IPS-20b (cell line): ENCODE data around the gene YIPF1.
A peak's percentile ranks its signal among the peaks of the same experiment; 100 is the strongest.
"Not testable (repeated sequence)": the region's sequence is repeated elsewhere in the genome, so short reads cannot be mapped to it uniquely, and the experiment has no call there.

Experiments used
- H3K27ac ChIP-seq: one replicate; pipeline ENCODE4 v1.5.1; 2013; ENCODE audit warnings: low read length
- H3K27me3 ChIP-seq: 2 replicates; pipeline ENCODE4 v1.6.1; 2013; ENCODE audit warnings: mild to moderate bottlenecking, low read length, inconsistent platforms; ENCODE audit not compliant: insufficient read depth
- H3K36me3 ChIP-seq: 2 replicates; pipeline ENCODE4 v1.6.1; 2013; ENCODE audit warnings: low read depth, mild to moderate bottlenecking, inconsistent platforms, low read length, moderate library complexity; ENCODE audit not compliant: insufficient read depth
- H3K4me1 ChIP-seq: 2 replicates; pipeline ENCODE4 v1.6.1; 2013; ENCODE audit warnings: mild to moderate bottlenecking, control low read depth, inconsistent platforms, low read length, moderate library complexity; ENCODE audit not compliant: insufficient read depth
- H3K4me3 ChIP-seq: 2 replicates; pipeline ENCODE4 v1.5.1; 2013; ENCODE audit warnings: mild to moderate bottlenecking, low read length, inconsistent platforms
- H3K9ac ChIP-seq: 2 replicates; pipeline ENCODE4 v1.6.1; 2013; ENCODE audit warnings: low read depth, mild to moderate bottlenecking, inconsistent platforms, low read length, moderate library complexity
- H3K9me3 ChIP-seq: 2 replicates; pipeline ENCODE4 v1.6.1; 2013; ENCODE audit warnings: mild to moderate bottlenecking, low read depth, low read length, inconsistent platforms; ENCODE audit not compliant: insufficient read depth

YIPF1 gene

GRCh38 chr1:53837646-53837923 is 52.0 kb downstream of the YIPF1 start:
- Histone ChIP-seq H3K27ac (peak overlapping the region; percentile 84), H3K4me1 (peaks cover 3% of the 10 kb centered on the region; the same call in 1 of the 2 replicates), H3K9ac (peak overlapping the region; percentile 98), H3K27me3 (no peaks in the 10 kb centered on the region), H3K36me3 (peaks cover 11% of the 10 kb centered on the region; the same call in 1 of the 2 replicates), H3K9me3 (peaks cover 4% of the 10 kb centered on the region; the same call in 1 of the 2 replicates), H3K4me3 (peak overlapping the region; percentile 89)

DNA sequence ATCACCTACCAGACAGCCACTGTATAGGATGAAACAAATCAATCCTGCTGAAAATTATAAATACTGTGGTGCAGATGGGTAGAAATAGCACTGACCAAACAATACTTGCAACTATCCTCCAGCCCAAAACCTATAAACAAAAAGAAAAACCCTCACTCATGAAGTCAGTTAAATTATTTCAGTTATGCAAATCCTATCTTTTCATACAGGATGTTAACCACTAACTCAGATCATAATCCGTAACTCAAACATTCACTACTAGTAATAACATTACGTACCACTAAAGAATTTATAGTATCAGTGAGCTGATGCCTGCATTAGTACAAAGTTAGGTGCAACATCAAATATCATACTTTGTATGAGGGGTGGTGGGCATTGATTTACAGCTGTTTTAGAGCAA is 54.1 kb downstream of the YIPF1 start:
- no peak overlapping the region for H3K4me3 ChIP-seq
- no peak overlapping the region for H3K9ac ChIP-seq
- no peak overlapping the region for H3K27ac ChIP-seq
- peaks cover 3% of the 10 kb centered on the region; the same call in 1 of the 2 replicates for H3K4me1 ChIP-seq
- peaks cover 24% of the 10 kb centered on the region; the same call in 1 of the 2 replicates for H3K36me3 ChIP-seq
- no peaks in the 10 kb centered on the region for H3K27me3 ChIP-seq
- H3K9me3 ChIP-seq = no peaks in the 10 kb centered on the region

DNA sequence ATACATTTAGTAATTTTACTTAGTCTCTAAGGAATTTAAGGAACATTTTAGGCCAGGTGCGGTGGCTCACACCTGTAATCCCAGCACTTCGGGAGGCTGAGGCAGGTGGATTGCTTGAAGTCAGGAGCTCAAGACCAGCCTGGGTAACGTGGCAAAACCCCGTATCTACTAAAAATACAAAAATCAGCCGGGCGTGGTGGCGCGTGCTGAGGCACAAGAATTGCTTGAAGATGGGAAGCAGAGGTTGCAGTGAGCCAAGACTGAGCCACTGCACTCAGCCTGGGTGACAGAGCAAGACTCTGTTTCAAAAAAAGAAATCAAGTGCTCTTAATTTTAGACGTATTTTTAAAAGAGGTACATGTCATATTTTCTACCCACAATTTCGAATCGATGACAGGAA is 54.8 kb downstream of the YIPF1 start:
- Histone ChIP-seq H3K27me3 (no peaks in the 10 kb centered on the region), H3K4me3 (no peak overlapping the region), H3K36me3 (peaks cover 28% of the 10 kb centered on the region; the same call in 1 of the 2 replicates), H3K9ac (no peak overlapping the region), H3K27ac (no peak overlapping the region), H3K4me1 (peaks cover 3% of the 10 kb centered on the region; the same call in 1 of the 2 replicates), H3K9me3 (no peaks in the 10 kb centered on the region)

GRCh38 chr1:53833393-53833792 is 56.2 kb downstream of the YIPF1 start:
- peaks cover 3% of the 10 kb centered on the region; the same call in 1 of the 2 replicates for H3K4me1 ChIP-seq
- H3K9me3 ChIP-seq = no peaks in the 10 kb centered on the region
- no peak overlapping the region for H3K9ac ChIP-seq
- H3K27me3 ChIP-seq = no peaks in the 10 kb centered on the region
- no peak overlapping the region for H3K27ac ChIP-seq
- H3K36me3 ChIP-seq = peaks cover 35% of the 10 kb centered on the region
- H3K4me3 ChIP-seq = no peak overlapping the region

DNA sequence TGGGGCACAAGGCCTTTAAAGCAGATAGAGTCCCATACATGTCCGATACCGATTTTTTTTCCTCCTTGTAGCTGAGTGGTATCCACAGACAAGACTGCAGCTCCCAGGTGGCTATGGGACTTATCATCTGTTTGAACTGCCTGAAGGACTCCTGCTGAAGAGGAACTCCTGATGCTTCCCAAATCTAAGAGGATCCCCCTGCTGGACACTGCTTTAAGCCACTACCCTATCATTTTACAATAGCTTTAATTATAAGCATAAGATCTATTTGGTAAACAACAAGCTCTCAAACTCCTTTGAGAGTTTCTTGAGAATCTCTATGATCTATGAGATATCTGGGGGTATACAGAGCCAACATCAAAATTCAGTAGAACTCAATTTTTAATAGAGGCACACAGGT is 63.2 kb downstream of the YIPF1 start:
- H3K27ac ChIP-seq = no peak overlapping the region
- peaks cover 77% of the 10 kb centered on the region for H3K36me3 ChIP-seq
- no peak overlapping the region for H3K4me3 ChIP-seq
- H3K4me1 ChIP-seq = no peaks in the 10 kb centered on the region
- H3K9ac ChIP-seq = no peak overlapping the region
- H3K9me3 ChIP-seq = no peaks in the 10 kb centered on the region
- no peaks in the 10 kb centered on the region for H3K27me3 ChIP-seq

DNA sequence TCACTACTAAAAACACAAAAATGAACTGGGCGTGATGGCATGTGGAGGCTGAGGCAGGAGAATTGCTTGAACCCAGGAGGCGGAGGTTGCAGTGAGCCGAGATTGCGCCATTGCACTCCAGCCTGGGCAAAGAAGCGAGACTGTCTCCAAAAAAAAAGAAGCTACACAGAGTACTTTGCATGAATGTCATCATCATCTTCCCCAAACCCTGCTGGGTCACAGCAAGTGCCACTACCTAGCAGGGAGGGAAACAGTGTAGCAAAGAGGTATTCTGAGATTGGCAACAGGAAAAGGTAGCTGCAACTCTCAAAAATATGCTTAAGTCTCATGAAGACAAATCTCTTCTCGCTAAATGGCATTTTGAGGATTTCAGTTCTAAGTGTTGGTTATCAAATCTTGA is 64.3 kb downstream of the YIPF1 start:
- Histone ChIP-seq H3K27me3 (no peaks in the 10 kb centered on the region), H3K36me3 (peaks cover 77% of the 10 kb centered on the region), H3K9me3 (no peaks in the 10 kb centered on the region), H3K4me3 (no peak overlapping the region), H3K27ac (no peak overlapping the region), H3K4me1 (no peaks in the 10 kb centered on the region), H3K9ac (no peak overlapping the region)

- Histone ChIP-seq H3K4me1 (no peaks in the 10 kb centered on the region), H3K27me3 (no peaks in the 10 kb centered on the region), H3K4me3 (no peak overlapping the region), H3K9ac (no peak overlapping the region), H3K27ac (no peak overlapping the region), H3K36me3 (peaks cover 83% of the 10 kb centered on the region), H3K9me3 (no peaks in the 10 kb centered on the region)
These were observed 66.7 kb downstream of the YIPF1 start for GRCh38 chr1:53822931-53823330.

GRCh38 chr1:53821380-53821779 is 68.2 kb downstream of the YIPF1 start:
- no peak overlapping the region for H3K27ac ChIP-seq
- no peaks in the 10 kb centered on the region for H3K4me1 ChIP-seq
- H3K27me3 ChIP-seq = no peaks in the 10 kb centered on the region
- no peak overlapping the region for H3K9ac ChIP-seq
- H3K4me3 ChIP-seq = no peak overlapping the region
- H3K9me3 ChIP-seq = no peaks in the 10 kb centered on the region
- peaks cover 79% of the 10 kb centered on the region for H3K36me3 ChIP-seq

GRCh38 chr1:53819387-53819786 is 70.2 kb downstream of the YIPF1 start:
- H3K27me3 ChIP-seq = no peaks in the 10 kb centered on the region
- H3K9me3 ChIP-seq = no peaks in the 10 kb centered on the region
- H3K36me3 ChIP-seq = peaks cover 67% of the 10 kb centered on the region
- H3K27ac ChIP-seq = no peak overlapping the region
- no peak overlapping the region for H3K4me3 ChIP-seq
- H3K4me1 ChIP-seq = no peaks in the 10 kb centered on the region
- H3K9ac ChIP-seq = no peak overlapping the region

GRCh38 chr1:53816584-53816983 is 73.0 kb downstream of the YIPF1 start:
- H3K4me3 ChIP-seq = not testable (repeated sequence)

GRCh38 chr1:53815484-53815883 is 74.1 kb downstream of the YIPF1 start:
- not testable (repeated sequence) for H3K4me3 ChIP-seq, H3K27ac ChIP-seq, H3K4me1 ChIP-seq, H3K9ac ChIP-seq, H3K27me3 ChIP-seq, H3K9me3 ChIP-seq
- peaks cover 62% of the 10 kb centered on the region for H3K36me3 ChIP-seq

More at GRCh38 chr1:53816584-53816983, 73.0 kb downstream of the YIPF1 start:
- H3K9ac ChIP-seq, H3K27me3 ChIP-seq, H3K27ac ChIP-seq, H3K9me3 ChIP-seq, H3K4me1 ChIP-seq: not testable (repeated sequence)
- H3K36me3 ChIP-seq = peaks cover 60% of the 10 kb centered on the region

DNA sequence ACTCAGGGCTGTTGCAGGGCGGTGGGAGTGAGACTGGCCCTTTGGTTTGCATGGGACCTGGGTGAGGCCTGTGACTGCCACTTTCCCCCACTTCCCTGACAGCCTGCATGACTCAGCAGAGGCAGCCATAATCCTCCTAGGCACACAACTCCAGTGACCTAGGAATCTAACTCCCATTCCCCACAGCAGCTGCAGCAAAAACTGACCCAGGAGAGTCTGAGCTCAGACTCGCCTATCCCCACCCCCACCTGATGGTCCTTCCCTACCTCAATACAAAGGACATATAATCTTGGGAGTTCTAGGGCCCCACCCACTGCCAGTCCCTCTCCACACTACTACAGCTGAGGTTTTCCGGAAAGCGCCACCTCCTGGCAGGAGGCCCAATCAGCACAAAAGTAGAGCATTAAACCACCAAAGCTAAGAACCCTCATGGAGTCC is 78.2 kb downstream of the YIPF1 start:
- Histone ChIP-seq H3K27me3 (no peaks in the 10 kb centered on the region), H3K36me3 (peaks cover 71% of the 10 kb centered on the region), H3K9me3 (no peaks in the 10 kb centered on the region), H3K27ac (no peak overlapping the region), H3K4me3 (no peak overlapping the region), H3K4me1 (no peaks in the 10 kb centered on the region), H3K9ac (peak overlapping the region; percentile 49; the same call in 1 of the 2 replicates)

DNA sequence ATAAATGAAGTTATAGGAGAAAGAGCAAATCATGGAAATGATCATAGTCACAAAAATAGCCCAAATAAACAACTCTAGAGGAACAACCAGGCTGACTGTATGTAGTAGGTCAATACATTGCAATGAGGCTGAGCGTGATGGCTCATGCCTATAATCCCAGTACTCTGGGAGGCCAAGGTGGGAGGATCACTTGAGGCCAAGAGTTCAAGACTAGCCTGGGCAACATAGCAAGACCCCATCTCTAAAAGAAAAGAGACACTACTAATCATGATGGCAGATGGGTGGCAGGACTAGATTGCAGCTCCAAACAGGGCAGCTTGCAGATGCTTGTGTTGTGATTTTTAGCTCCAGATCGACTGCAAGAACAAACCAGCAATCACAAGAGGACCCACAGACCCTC is 79.1 kb downstream of the YIPF1 start:
- Histone ChIP-seq H3K27ac (no peak overlapping the region), H3K9ac (no peak overlapping the region), H3K27me3 (no peaks in the 10 kb centered on the region), H3K9me3 (no peaks in the 10 kb centered on the region), H3K4me1 (no peaks in the 10 kb centered on the region), H3K4me3 (no peak overlapping the region), H3K36me3 (peaks cover 77% of the 10 kb centered on the region)
